K562 (cell line): ENCODE data around the gene PATL2. TPM values are rescaled to one million over a fixed set of nuclear protein-coding genes. Genes with fewer than 3 reads are reported as not detected.

Experiments
- DACH1 ChIP-seq: fragments of 450-650 bp; IDR thresholded peaks from 2 replicates; pipeline ENCODE4 v1.6.1; 2018; ENCODE audit not compliant: partially characterized antibody
- HDAC2 ChIP-seq: fragments of 450-650 bp; IDR thresholded peaks from 2 replicates; pipeline ENCODE4 v1.6.1; 2016; ENCODE audit warnings: mild to moderate bottlenecking
- LARP7 ChIP-seq: fragments of 450-650 bp; IDR thresholded peaks from 2 replicates; pipeline ENCODE4 v1.6.1; 2016
- NR2C2 ChIP-seq, 2 experiments: fragments of 200-800 bp in 1 of 2; sonication (Bioruptor generic) in 1 of 2; sonication (generic) in 1 of 2; formaldehyde crosslinking in 1 of 2; IDR thresholded peaks; 2 replicates each; pipeline versions ENCODE4 v1.6.1 to v1.8.0; 2016 to 2022; ENCODE audit warnings: mild to moderate bottlenecking in 1 of 2, missing compliant biosample characterization in 1 of 2, missing genetic modification characterization in 1 of 2, missing genetic modification reagents in 1 of 2
- POLR2A ChIP-seq: fragments of 450-650 bp; conservative IDR thresholded peaks from 2 replicates; pipeline ENCODE4 v1.6.1; 2016
- PRPF4 ChIP-seq: fragments of 200-400 bp; formaldehyde crosslinking; IDR thresholded peaks from one replicate; pipeline ENCODE4 v1.6.1; 2017; ENCODE audit warnings: low read length, low read depth, mild to moderate bottlenecking; ENCODE audit not compliant: insufficient read depth, poor library complexity, severe bottlenecking
- TBP ChIP-seq: optimal IDR thresholded peaks from 2 replicates; pipeline ENCODE3; 2011; ENCODE audit warnings: low read depth, low read length, improper control_type of control experiment
- polyA plus RNA-seq, 8 experiments: library from polyadenylated mRNA; depleted of rRNA in 4 of 8; stranded (reverse) in 5 of 8; unstranded in 3 of 8; fragments of >200 nt; fragmentation: Nextera tagmentation in 2 of 8; fragmentation: Illumina TruSeq in 1 of 8; extraction: Ambion mirVana in 2 of 8; extraction: Trizol in 1 of 8; gene quantifications; 2 replicates each; pipeline versions ENCODE4 v1.2.1 to v1.2.3, GENCODE V29; 2011 to 2014; ENCODE audit warnings: inconsistent platforms in 1 of 8, missing spikeins in 1 of 8
- total RNA-seq, 7 experiments: library from RNA; depleted of rRNA in 6 of 7; stranded (reverse); fragments of >200 nt in 6 of 7; fragmentation: Illumina TruSeq in 2 of 7; extraction: Trizol in 2 of 7; gene quantifications; 2 replicates each; pipeline versions ENCODE4 v1.2.1 to v1.2.3, GENCODE V29; 2011 to 2021; ENCODE audit warnings: low replicate concordance in 1 of 7
- TF ChIP-seq, protein P1 (sequence below): sonication (generic); formaldehyde crosslinking; IDR thresholded peaks from 2 replicates; pipeline ENCODE4 v1.8.0; 2022; ENCODE audit warnings: mild to moderate bottlenecking, missing genetic modification reagents
- TF ChIP-seq, protein P2 (sequence below): fragments of 450-650 bp; formaldehyde crosslinking; IDR thresholded peaks from 2 replicates; pipeline ENCODE4 v1.4.0; 2020; ENCODE audit warnings: mild to moderate bottlenecking, moderate library complexity
- TF ChIP-seq, protein P3 (sequence below): fragments of 200-600 bp; sonication (generic); IDR thresholded peaks from one replicate; pipeline ENCODE4 v1.6.1; 2012; ENCODE audit warnings: mild to moderate bottlenecking, low read depth, low read length, inconsistent platforms

The PATL2 gene
- total and polyA plus RNA-seq, 9 of the 15 experiments (the other 6 are each of a cell fraction or from before 2014, with no cell fraction given): 0.42 to 1.1 (median 0.86) TPM

DNA sequence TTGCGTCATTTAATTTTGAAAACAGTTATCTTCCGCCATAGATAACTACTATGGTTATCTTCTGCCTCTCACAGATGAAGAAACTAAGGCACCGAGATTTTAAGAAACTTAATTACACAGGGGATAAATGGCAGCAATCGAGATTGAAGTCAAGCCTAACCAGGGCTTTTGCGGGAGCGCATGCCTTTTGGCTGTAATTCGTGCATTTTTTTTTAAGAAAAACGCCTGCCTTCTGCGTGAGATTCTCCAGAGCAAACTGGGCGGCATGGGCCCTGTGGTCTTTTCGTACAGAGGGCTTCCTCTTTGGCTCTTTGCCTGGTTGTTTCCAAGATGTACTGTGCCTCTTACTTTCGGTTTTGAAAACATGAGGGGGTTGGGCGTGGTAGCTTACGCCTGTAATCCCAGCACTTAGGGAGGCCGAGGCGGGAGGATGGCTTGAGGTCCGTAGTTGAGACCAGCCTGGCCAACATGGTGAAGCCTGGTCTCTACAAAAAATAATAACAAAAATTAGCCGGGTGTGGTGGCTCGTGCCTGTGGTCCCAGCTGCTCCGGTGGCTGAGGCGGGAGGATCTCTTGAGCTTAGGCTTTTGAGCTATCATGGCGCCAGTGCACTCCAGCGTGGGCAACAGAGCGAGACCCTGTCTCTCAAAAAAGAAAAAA, 1.4 kb upstream of the PATL2 start (continued):
- TF ChIP-seq, protein P1, sequence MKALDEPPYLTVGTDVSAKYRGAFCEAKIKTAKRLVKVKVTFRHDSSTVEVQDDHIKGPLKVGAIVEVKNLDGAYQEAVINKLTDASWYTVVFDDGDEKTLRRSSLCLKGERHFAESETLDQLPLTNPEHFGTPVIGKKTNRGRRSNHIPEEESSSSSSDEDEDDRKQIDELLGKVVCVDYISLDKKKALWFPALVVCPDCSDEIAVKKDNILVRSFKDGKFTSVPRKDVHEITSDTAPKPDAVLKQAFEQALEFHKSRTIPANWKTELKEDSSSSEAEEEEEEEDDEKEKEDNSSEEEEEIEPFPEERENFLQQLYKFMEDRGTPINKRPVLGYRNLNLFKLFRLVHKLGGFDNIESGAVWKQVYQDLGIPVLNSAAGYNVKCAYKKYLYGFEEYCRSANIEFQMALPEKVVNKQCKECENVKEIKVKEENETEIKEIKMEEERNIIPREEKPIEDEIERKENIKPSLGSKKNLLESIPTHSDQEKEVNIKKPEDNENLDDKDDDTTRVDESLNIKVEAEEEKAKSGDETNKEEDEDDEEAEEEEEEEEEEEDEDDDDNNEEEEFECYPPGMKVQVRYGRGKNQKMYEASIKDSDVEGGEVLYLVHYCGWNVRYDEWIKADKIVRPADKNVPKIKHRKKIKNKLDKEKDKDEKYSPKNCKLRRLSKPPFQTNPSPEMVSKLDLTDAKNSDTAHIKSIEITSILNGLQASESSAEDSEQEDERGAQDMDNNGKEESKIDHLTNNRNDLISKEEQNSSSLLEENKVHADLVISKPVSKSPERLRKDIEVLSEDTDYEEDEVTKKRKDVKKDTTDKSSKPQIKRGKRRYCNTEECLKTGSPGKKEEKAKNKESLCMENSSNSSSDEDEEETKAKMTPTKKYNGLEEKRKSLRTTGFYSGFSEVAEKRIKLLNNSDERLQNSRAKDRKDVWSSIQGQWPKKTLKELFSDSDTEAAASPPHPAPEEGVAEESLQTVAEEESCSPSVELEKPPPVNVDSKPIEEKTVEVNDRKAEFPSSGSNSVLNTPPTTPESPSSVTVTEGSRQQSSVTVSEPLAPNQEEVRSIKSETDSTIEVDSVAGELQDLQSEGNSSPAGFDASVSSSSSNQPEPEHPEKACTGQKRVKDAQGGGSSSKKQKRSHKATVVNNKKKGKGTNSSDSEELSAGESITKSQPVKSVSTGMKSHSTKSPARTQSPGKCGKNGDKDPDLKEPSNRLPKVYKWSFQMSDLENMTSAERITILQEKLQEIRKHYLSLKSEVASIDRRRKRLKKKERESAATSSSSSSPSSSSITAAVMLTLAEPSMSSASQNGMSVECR (CRISPR knock-in tag): no peak
- TF ChIP-seq, protein P2, sequence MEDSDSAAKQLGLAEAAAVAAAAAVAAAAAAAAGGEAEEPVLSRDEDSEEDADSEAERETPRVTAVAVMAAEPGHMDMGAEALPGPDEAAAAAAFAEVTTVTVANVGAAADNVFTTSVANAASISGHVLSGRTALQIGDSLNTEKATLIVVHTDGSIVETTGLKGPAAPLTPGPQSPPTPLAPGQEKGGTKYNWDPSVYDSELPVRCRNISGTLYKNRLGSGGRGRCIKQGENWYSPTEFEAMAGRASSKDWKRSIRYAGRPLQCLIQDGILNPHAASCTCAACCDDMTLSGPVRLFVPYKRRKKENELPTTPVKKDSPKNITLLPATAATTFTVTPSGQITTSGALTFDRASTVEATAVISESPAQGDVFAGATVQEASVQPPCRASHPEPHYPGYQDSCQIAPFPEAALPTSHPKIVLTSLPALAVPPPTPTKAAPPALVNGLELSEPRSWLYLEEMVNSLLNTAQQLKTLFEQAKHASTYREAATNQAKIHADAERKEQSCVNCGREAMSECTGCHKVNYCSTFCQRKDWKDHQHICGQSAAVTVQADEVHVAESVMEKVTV (CRISPR knock-in tag): no peak
- TF ChIP-seq HDAC2: peak; percentile 38; the same call in 1 of the 2 replicates
- no peak for TF ChIP-seq TBP
- TF ChIP-seq, protein P3, sequence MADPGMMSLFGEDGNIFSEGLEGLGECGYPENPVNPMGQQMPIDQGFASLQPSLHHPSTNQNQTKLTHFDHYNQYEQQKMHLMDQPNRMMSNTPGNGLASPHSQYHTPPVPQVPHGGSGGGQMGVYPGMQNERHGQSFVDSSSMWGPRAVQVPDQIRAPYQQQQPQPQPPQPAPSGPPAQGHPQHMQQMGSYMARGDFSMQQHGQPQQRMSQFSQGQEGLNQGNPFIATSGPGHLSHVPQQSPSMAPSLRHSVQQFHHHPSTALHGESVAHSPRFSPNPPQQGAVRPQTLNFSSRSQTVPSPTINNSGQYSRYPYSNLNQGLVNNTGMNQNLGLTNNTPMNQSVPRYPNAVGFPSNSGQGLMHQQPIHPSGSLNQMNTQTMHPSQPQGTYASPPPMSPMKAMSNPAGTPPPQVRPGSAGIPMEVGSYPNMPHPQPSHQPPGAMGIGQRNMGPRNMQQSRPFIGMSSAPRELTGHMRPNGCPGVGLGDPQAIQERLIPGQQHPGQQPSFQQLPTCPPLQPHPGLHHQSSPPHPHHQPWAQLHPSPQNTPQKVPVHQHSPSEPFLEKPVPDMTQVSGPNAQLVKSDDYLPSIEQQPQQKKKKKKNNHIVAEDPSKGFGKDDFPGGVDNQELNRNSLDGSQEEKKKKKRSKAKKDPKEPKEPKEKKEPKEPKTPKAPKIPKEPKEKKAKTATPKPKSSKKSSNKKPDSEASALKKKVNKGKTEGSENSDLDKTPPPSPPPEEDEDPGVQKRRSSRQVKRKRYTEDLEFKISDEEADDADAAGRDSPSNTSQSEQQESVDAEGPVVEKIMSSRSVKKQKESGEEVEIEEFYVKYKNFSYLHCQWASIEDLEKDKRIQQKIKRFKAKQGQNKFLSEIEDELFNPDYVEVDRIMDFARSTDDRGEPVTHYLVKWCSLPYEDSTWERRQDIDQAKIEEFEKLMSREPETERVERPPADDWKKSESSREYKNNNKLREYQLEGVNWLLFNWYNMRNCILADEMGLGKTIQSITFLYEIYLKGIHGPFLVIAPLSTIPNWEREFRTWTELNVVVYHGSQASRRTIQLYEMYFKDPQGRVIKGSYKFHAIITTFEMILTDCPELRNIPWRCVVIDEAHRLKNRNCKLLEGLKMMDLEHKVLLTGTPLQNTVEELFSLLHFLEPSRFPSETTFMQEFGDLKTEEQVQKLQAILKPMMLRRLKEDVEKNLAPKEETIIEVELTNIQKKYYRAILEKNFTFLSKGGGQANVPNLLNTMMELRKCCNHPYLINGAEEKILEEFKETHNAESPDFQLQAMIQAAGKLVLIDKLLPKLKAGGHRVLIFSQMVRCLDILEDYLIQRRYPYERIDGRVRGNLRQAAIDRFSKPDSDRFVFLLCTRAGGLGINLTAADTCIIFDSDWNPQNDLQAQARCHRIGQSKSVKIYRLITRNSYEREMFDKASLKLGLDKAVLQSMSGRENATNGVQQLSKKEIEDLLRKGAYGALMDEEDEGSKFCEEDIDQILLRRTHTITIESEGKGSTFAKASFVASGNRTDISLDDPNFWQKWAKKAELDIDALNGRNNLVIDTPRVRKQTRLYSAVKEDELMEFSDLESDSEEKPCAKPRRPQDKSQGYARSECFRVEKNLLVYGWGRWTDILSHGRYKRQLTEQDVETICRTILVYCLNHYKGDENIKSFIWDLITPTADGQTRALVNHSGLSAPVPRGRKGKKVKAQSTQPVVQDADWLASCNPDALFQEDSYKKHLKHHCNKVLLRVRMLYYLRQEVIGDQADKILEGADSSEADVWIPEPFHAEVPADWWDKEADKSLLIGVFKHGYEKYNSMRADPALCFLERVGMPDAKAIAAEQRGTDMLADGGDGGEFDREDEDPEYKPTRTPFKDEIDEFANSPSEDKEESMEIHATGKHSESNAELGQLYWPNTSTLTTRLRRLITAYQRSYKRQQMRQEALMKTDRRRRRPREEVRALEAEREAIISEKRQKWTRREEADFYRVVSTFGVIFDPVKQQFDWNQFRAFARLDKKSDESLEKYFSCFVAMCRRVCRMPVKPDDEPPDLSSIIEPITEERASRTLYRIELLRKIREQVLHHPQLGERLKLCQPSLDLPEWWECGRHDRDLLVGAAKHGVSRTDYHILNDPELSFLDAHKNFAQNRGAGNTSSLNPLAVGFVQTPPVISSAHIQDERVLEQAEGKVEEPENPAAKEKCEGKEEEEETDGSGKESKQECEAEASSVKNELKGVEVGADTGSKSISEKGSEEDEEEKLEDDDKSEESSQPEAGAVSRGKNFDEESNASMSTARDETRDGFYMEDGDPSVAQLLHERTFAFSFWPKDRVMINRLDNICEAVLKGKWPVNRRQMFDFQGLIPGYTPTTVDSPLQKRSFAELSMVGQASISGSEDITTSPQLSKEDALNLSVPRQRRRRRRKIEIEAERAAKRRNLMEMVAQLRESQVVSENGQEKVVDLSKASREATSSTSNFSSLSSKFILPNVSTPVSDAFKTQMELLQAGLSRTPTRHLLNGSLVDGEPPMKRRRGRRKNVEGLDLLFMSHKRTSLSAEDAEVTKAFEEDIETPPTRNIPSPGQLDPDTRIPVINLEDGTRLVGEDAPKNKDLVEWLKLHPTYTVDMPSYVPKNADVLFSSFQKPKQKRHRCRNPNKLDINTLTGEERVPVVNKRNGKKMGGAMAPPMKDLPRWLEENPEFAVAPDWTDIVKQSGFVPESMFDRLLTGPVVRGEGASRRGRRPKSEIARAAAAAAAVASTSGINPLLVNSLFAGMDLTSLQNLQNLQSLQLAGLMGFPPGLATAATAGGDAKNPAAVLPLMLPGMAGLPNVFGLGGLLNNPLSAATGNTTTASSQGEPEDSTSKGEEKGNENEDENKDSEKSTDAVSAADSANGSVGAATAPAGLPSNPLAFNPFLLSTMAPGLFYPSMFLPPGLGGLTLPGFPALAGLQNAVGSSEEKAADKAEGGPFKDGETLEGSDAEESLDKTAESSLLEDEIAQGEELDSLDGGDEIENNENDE: no peak
- TF ChIP-seq PRPF4: no peak
- TF ChIP-seq LARP7: peak; percentile 90; the same call in 1 of the 2 replicates
- TF ChIP-seq DACH1: peak; percentile 5
- TF ChIP-seq NR2C2 (CRISPR knock-in tag; IDR thresholded peaks at IDR 0.05): no peak
- no peak for TF ChIP-seq NR2C2 (tag; IDR thresholded peaks at IDR 0.05)
- peak; percentile 23; the same call in 1 of the 2 replicates for TF ChIP-seq POLR2A
